ENCODE data around the gene WDR31.
"Not testable (repeated sequence)": the region's sequence is repeated elsewhere in the genome, so short reads cannot be mapped to it uniquely, and the experiment has no call there.

The WDR31 gene
- 0.17 to 1.2 (median 0.17) reads per million in 3 donors for total RNA-seq

GRCh38 chr9:113340011-113340699 lies at the start of gene WDR31:
Gene WDR31, minus strand, starts transcription at chr9:113340275. Its CDS starts 8,253 bp downstream, at chr9:113332022.
- H3K27ac ChIP-seq (ENCODE audit: insufficient read depth, low read length, poor library complexity, severe bottlenecking), result peak within 1 kb of the TSS; percentile 49

GRCh38 chr9:113389451-113389850 lies 49.4 kb upstream of the WDR31 start:
- Histone ChIP-seq H3K27me3 (replicated peaks; ENCODE audit: control insufficient read depth, insufficient read depth, low read length, poor library complexity, severe bottlenecking) (no peaks in the 10 kb centered on the region), H3K4me3 (ENCODE audit: insufficient read depth, low read depth, low read length, poor library complexity, severe bottlenecking) (no peak overlapping the region), H3K27ac (ENCODE audit: insufficient read depth, low read length, poor library complexity, severe bottlenecking) (no peak overlapping the region), H3K36me3 (ENCODE audit: control insufficient read depth, insufficient read depth, low read length) (peaks cover 61% of the 10 kb centered on the region), H3K4me1 (ENCODE audit: control insufficient read depth, insufficient read depth, low read length, poor library complexity, severe bottlenecking) (no peaks in the 10 kb centered on the region), H3K9me3 (ENCODE audit: control insufficient read depth, low read length) (no peaks in the 10 kb centered on the region)
- DNase-seq, result no peak

More at GRCh38 chr9:113340011-113340699, at the start of gene WDR31:
- H3K4me3 ChIP-seq (ENCODE audit: insufficient read depth, low read depth, low read length, poor library complexity, severe bottlenecking), result peak within 1 kb of the TSS; percentile 89
- H3K4me1 ChIP-seq (ENCODE audit: control insufficient read depth, insufficient read depth, low read length, poor library complexity, severe bottlenecking), result peaks cover 4% of the 10 kb centered on the region
- no peaks in the 10 kb centered on the region for H3K36me3 ChIP-seq (ENCODE audit: control insufficient read depth, insufficient read depth, low read length)
- no peaks in the 10 kb centered on the region for H3K9me3 ChIP-seq (ENCODE audit: control insufficient read depth, low read length)
- peak; percentile 31 to 53 (median 53) for DNase-seq
- no peaks in the 10 kb centered on the region for H3K27me3 ChIP-seq (replicated peaks; ENCODE audit: control insufficient read depth, insufficient read depth, low read length, poor library complexity, severe bottlenecking)

- H3K27ac ChIP-seq (ENCODE audit: insufficient read depth, low read length, poor library complexity, severe bottlenecking), result no peak overlapping the region
- no peaks in the 10 kb centered on the region for H3K9me3 ChIP-seq (ENCODE audit: control insufficient read depth, low read length)
- no peaks in the 10 kb centered on the region for H3K4me1 ChIP-seq (ENCODE audit: control insufficient read depth, insufficient read depth, low read length, poor library complexity, severe bottlenecking)
- H3K4me3 ChIP-seq (ENCODE audit: insufficient read depth, low read depth, low read length, poor library complexity, severe bottlenecking), result no peak overlapping the region
- no peak for DNase-seq
- H3K27me3 ChIP-seq (replicated peaks; ENCODE audit: control insufficient read depth, insufficient read depth, low read length, poor library complexity, severe bottlenecking), result no peaks in the 10 kb centered on the region
- peaks cover 61% of the 10 kb centered on the region for H3K36me3 ChIP-seq (ENCODE audit: control insufficient read depth, insufficient read depth, low read length)
These were observed 48.8 kb upstream of the WDR31 start for GRCh38 chr9:113388833-113389232.

- Histone ChIP-seq H3K27me3 (replicated peaks; ENCODE audit: control insufficient read depth, insufficient read depth, low read length, poor library complexity, severe bottlenecking) (no peaks in the 10 kb centered on the region), H3K4me1 (ENCODE audit: control insufficient read depth, insufficient read depth, low read length, poor library complexity, severe bottlenecking) (no peaks in the 10 kb centered on the region), H3K4me3 (ENCODE audit: insufficient read depth, low read depth, low read length, poor library complexity, severe bottlenecking) (no peak overlapping the region), H3K27ac (ENCODE audit: insufficient read depth, low read length, poor library complexity, severe bottlenecking) (no peak overlapping the region), H3K36me3 (ENCODE audit: control insufficient read depth, insufficient read depth, low read length) (peaks cover 53% of the 10 kb centered on the region), H3K9me3 (ENCODE audit: control insufficient read depth, low read length) (no peaks in the 10 kb centered on the region)
- no peak for DNase-seq
These were observed 47.6 kb upstream of the WDR31 start for GRCh38 chr9:113387560-113388230.

GRCh38 chr9:113386571-113387393 lies 46.7 kb upstream of the WDR31 start:
- Histone ChIP-seq H3K9me3 (ENCODE audit: control insufficient read depth, low read length) (no peaks in the 10 kb centered on the region), H3K27ac (ENCODE audit: insufficient read depth, low read length, poor library complexity, severe bottlenecking) (no peak overlapping the region), H3K27me3 (replicated peaks; ENCODE audit: control insufficient read depth, insufficient read depth, low read length, poor library complexity, severe bottlenecking) (no peaks in the 10 kb centered on the region), H3K4me1 (ENCODE audit: control insufficient read depth, insufficient read depth, low read length, poor library complexity, severe bottlenecking) (no peaks in the 10 kb centered on the region), H3K36me3 (ENCODE audit: control insufficient read depth, insufficient read depth, low read length) (peaks cover 49% of the 10 kb centered on the region), H3K4me3 (ENCODE audit: insufficient read depth, low read depth, low read length, poor library complexity, severe bottlenecking) (no peak overlapping the region)
- DNase-seq, result no peak

GRCh38 chr9:113381909-113382411 lies 41.9 kb upstream of the WDR31 start:
- no peak for DNase-seq
- Histone ChIP-seq H3K36me3 (ENCODE audit: control insufficient read depth, insufficient read depth, low read length) (peaks cover 5% of the 10 kb centered on the region), H3K4me3 (ENCODE audit: insufficient read depth, low read depth, low read length, poor library complexity, severe bottlenecking) (no peak overlapping the region), H3K9me3 (ENCODE audit: control insufficient read depth, low read length) (no peaks in the 10 kb centered on the region), H3K4me1 (ENCODE audit: control insufficient read depth, insufficient read depth, low read length, poor library complexity, severe bottlenecking) (no peaks in the 10 kb centered on the region), H3K27ac (ENCODE audit: insufficient read depth, low read length, poor library complexity, severe bottlenecking) (no peak overlapping the region), H3K27me3 (replicated peaks; ENCODE audit: control insufficient read depth, insufficient read depth, low read length, poor library complexity, severe bottlenecking) (no peaks in the 10 kb centered on the region)

- H3K9me3 ChIP-seq (ENCODE audit: control insufficient read depth, low read length); H3K4me3 ChIP-seq (ENCODE audit: insufficient read depth, low read depth, low read length, poor library complexity, severe bottlenecking); H3K27me3 ChIP-seq (replicated peaks; ENCODE audit: control insufficient read depth, insufficient read depth, low read length, poor library complexity, severe bottlenecking); H3K36me3 ChIP-seq (ENCODE audit: control insufficient read depth, insufficient read depth, low read length); H3K4me1 ChIP-seq (ENCODE audit: control insufficient read depth, insufficient read depth, low read length, poor library complexity, severe bottlenecking); H3K27ac ChIP-seq (ENCODE audit: insufficient read depth, low read length, poor library complexity, severe bottlenecking); DNase-seq: not testable (repeated sequence)
These were observed 41.4 kb upstream of the WDR31 start for GRCh38 chr9:113381441-113381840.

- no peak overlapping the region for H3K4me3 ChIP-seq (ENCODE audit: insufficient read depth, low read depth, low read length, poor library complexity, severe bottlenecking)
- H3K36me3 ChIP-seq (ENCODE audit: control insufficient read depth, insufficient read depth, low read length), result no peaks in the 10 kb centered on the region
- H3K4me1 ChIP-seq (ENCODE audit: control insufficient read depth, insufficient read depth, low read length, poor library complexity, severe bottlenecking), result no peaks in the 10 kb centered on the region
- H3K9me3 ChIP-seq (ENCODE audit: control insufficient read depth, low read length), result no peaks in the 10 kb centered on the region
- no peak overlapping the region for H3K27ac ChIP-seq (ENCODE audit: insufficient read depth, low read length, poor library complexity, severe bottlenecking)
- no peaks in the 10 kb centered on the region for H3K27me3 ChIP-seq (replicated peaks; ENCODE audit: control insufficient read depth, insufficient read depth, low read length, poor library complexity, severe bottlenecking)
- no peak for DNase-seq
These were observed 40.8 kb upstream of the WDR31 start for GRCh38 chr9:113380869-113381378.

GRCh38 chr9:113379829-113380210 lies 39.7 kb upstream of the WDR31 start:
- not testable (repeated sequence) for H3K27ac ChIP-seq (ENCODE audit: insufficient read depth, low read length, poor library complexity, severe bottlenecking)

More at GRCh38 chr9:113379829-113380210, 39.7 kb upstream of the WDR31 start:
- H3K36me3 ChIP-seq (ENCODE audit: control insufficient read depth, insufficient read depth, low read length); H3K9me3 ChIP-seq (ENCODE audit: control insufficient read depth, low read length); H3K4me3 ChIP-seq (ENCODE audit: insufficient read depth, low read depth, low read length, poor library complexity, severe bottlenecking); H3K4me1 ChIP-seq (ENCODE audit: control insufficient read depth, insufficient read depth, low read length, poor library complexity, severe bottlenecking); H3K27me3 ChIP-seq (replicated peaks; ENCODE audit: control insufficient read depth, insufficient read depth, low read length, poor library complexity, severe bottlenecking); DNase-seq: not testable (repeated sequence)
